Bronchial epithelial cell (primary cell): ENCODE results near the gene PSORS1C2. TPM values are rescaled to one million over a fixed set of nuclear protein-coding genes. Genes with fewer than 3 reads are reported as not detected.

ENCODE experiments used
- DNase-seq: peaks from one replicate; pipeline ENCODE4 v3.0.0-alpha.2; 2010; ENCODE audit warnings: low read depth
- FAIRE-seq: peaks from 2 replicates; lab custom pipeline; 2011; peaks lifted over from hg19 to GRCh38; lab: Jason Lieb, UNC
- H3K27me3 ChIP-seq: 2 replicates; pipeline ENCODE4 v1.5.1; 2011; ENCODE audit warnings: low read length; ENCODE audit not compliant: control insufficient read depth, insufficient read depth
- H3K36me3 ChIP-seq: 2 replicates; pipeline ENCODE4 v1.5.1; 2011; ENCODE audit warnings: low read length; ENCODE audit not compliant: control insufficient read depth, insufficient read depth
- H3K4me3 ChIP-seq: 2 replicates; pipeline ENCODE4 v1.5.1; 2011; ENCODE audit warnings: mild to moderate bottlenecking, low read depth, low read length, control low read depth
- CTCF ChIP-seq: IDR thresholded peaks from 2 replicates; pipeline ENCODE4 v1.5.1; 2011; ENCODE audit warnings: mild to moderate bottlenecking, moderate library complexity, low read length, control low read depth, inconsistent platforms; ENCODE audit not compliant: insufficient read depth, severe bottlenecking
- total RNA-seq: library from RNA; depleted of rRNA; stranded (reverse); fragments of >200 nt; gene quantifications from 2 replicates; pipeline ENCODE4 v1.2.1, GENCODE V29; 2014

The PSORS1C2 gene
- total RNA-seq, 1 donor from 2014 or later = not detected

GRCh38 chr6:31126396-31127175 is 12.3 kb downstream of the PSORS1C2 start:
- Histone ChIP-seq H3K36me3 (peaks cover 1% of the 10 kb centered on the region), H3K27me3 (no peaks in the 10 kb centered on the region), H3K4me3 (no peak overlapping the region)
- FAIRE-seq (no peak), DNase-seq (no peak)
- no peak for TF ChIP-seq CTCF

GRCh38 chr6:31125586-31126363 is 13.1 kb downstream of the PSORS1C2 start:
- FAIRE-seq (no peak), DNase-seq (peak; percentile 90)
- Histone ChIP-seq H3K36me3 (peaks cover 1% of the 10 kb centered on the region), H3K4me3 (no peak overlapping the region), H3K27me3 (no peaks in the 10 kb centered on the region)
- no peak for TF ChIP-seq CTCF

- H3K4me3 ChIP-seq = no peak overlapping the region
- FAIRE-seq = peak; percentile 75
- peaks cover 1% of the 10 kb centered on the region for H3K36me3 ChIP-seq
- DNase-seq = peak; percentile 91
- no peak for TF ChIP-seq CTCF
- H3K27me3 ChIP-seq = no peaks in the 10 kb centered on the region
These were observed 13.7 kb downstream of the PSORS1C2 start for GRCh38 chr6:31125162-31125561.

GRCh38 chr6:31122791-31123706 is 15.8 kb downstream of the PSORS1C2 start:
- FAIRE-seq = no peak
- H3K27me3 ChIP-seq = no peaks in the 10 kb centered on the region
- H3K36me3 ChIP-seq = peaks cover 1% of the 10 kb centered on the region
- no peak for TF ChIP-seq CTCF
- no peak overlapping the region for H3K4me3 ChIP-seq
- peak; percentile 71 for DNase-seq

- Histone ChIP-seq H3K4me3 (no peak overlapping the region), H3K27me3 (no peaks in the 10 kb centered on the region), H3K36me3 (peaks cover 1% of the 10 kb centered on the region)
- DNase-seq = no peak
- no peak for TF ChIP-seq CTCF
- FAIRE-seq = no peak
These were observed 17.6 kb downstream of the PSORS1C2 start for GRCh38 chr6:31121131-31121790.
